HG03280 (cell line): ENCODE results near the gene TPCN2.

Experiments used
- ATAC-seq: cut with Tn5 transposase; IDR thresholded peaks from one replicate; pipeline ENCODE4 v1.9.1; 2021; ENCODE audit warnings: mild to moderate bottlenecking, moderate library complexity; ENCODE audit not compliant: unreplicated experiment

TPCN2 gene

GRCh38 chr11:69055598-69056516 is 7.1 kb downstream of the TPCN2 start:
- peak; percentile 70 for ATAC-seq

DNA sequence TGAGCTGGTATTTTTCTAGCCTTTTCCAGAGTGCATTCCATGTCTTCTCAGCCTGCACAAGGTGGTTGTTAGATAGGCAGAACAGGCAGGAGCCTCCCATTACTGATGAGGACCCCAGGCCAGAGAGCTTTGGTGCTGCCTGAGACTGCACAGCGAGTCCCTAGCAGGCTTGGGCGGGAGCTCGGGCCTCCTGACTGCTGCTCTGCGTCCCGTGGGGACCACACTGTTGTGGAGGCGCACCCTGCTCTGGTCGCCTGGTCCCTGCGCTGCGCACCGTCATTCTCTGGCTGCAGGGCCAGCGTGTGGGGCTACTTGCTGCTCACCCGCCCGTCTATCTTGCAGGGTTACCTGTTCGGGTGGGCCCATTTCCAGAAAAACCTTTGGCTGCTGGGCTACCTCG is 8.5 kb downstream of the TPCN2 start:
- no peak for ATAC-seq

GRCh38 chr11:69057801-69058200 is 9.1 kb downstream of the TPCN2 start:
- no peak for ATAC-seq

- ATAC-seq = no peak
Measured at GRCh38 chr11:69058511-69059270, 10.0 kb downstream of the TPCN2 start.

GRCh38 chr11:69059429-69059828 is 10.7 kb downstream of the TPCN2 start:
- ATAC-seq = no peak

- no peak for ATAC-seq
Measured at GRCh38 chr11:69059985-69060384, 11.3 kb downstream of the TPCN2 start.

DNA sequence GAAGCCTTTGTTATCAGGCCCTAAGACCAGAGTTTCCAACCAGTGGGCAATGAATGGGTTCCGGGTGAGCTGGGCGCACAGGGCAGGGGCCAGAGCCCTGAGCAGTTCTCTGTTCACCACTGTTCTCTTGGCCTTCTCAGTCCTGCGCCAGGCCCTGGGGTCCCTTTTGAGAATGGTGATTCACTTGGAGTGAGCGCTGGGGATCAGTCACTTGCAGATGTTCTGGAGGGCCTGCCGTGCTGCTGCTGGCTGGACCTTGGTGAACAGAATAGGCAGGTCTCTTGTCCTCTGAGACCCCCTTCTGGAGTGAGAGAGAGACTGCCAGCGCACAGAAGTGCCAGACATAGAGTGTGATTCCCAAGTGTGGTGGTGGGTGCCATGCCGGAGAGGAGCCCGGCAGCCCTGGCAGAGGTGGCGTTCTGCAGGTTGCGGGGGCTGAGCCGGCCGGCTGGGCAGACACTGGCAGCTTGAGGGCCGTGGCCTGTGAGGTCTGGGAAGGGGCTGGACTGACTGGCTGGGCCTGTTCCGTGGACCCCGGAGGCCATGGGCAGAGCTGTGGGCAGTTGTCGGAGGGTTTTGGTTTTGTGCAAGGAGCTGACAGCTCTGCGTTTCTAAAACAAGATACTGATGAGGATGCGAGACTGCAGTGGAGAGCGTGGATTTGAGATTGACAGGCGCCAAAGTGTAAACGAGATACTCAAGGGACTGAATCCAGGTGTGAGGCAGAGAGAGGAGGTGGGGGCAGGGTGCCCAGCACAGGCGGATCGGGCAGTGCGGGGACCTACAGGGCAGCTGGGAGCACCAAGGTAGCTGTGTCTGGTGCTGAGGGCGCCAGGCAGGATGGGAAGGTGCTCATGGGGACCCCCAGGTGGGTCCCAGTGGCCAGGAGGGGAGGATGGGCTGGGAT is 12.3 kb downstream of the TPCN2 start:
- no peak for ATAC-seq

- no peak for ATAC-seq
Measured at GRCh38 chr11:69061713-69062053, 13.0 kb downstream of the TPCN2 start.

DNA sequence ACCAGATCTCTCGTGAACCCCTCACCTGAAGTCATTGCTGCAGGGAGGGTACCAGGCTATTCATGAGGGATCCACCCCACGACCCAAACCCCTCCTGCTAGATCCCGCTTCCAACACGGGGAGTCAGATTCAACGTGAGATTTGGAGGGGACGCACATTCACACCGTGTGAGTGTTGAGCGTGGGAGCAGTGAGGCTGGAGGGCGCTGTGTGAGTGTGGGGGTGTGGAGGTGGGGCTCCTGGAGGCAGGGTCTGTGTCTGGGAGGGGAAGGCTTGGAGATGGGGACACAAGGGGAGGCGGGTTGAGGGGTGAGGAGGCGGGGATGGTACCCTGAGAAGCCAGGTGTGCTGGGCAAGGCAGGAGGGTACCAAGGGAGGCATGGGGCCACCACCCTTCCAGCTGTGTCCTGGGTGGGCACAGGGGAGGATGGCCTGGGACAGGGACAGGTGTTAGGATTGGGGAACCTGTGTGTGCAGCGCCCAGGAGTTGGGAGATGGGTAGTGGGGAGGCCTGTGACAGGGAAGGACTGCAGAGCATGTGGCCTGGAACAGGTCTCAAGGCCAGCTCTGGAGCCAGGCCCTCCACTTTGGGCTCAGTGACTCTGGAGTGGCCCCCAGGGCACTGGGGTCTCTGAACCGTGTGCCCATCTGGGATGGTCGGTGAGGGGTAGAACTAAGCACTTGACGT is 13.6 kb downstream of the TPCN2 start:
- no peak for ATAC-seq

DNA sequence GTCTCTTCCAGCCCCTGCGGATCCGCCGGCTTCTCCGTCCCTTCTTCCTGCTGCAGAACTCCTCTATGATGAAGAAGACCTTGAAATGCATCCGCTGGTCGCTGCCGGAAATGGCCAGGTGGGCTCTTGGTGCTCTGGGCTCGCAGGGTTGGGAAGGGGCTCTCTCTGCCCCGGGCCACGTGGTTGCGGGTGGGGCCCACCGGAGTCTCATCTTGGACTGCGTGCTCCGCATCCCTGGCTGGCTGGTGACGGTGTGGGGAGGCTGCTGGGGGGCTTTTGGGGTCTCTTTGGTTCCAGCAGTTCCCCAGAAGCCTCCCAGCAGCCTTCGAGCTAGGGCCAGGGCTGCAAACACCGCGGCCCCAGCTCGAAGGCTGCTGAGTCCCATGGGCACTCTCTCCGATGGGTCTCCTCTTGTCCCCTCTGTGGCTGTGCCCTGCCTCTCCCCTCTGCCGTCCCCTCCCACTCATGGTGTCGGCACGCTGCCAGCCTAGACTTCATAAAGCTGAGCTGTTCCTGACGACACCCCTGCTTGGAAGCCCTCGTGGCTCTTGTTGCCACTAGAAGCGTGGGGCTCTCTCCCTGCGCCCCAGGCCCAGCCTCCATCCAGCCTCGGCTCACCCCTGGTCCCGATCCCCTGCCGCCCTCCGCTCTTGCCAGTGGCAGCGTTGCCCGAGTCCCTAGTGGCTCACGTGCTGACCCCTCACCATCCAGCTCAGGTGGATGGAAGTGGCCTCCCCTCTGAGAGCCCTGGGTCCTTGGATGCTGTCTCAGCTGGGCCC is 14.3 kb downstream of the TPCN2 start:
- no peak for ATAC-seq

DNA sequence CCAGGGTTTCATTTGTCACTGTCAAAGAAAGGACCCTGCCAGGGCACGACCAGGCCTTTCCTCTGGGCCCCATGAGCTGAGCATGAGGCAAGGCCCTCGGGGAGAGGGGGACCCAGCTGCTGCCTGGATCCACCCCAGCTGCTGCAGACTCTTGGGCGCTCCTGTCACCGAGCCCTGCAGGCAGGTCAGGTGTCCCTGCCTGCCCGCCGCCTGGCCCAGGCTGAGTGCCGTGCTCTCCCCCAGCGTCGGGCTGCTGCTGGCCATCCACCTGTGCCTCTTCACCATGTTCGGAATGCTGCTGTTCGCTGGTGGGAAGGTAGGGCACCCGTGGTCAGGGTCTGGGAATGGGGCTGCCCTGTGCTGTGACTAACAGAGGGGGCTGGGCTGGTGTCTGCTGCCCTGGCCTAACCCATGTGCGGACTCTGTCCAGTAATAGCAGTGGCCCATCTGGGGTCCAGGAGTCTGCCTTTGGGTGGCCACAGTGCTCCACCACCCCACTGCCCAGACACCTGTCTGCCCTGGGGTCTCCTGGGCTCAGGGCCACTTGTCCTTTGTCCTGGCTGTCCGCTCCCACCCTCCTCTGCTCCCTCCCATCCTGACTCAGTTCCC is 15.0 kb downstream of the TPCN2 start:
- no peak for ATAC-seq

DNA sequence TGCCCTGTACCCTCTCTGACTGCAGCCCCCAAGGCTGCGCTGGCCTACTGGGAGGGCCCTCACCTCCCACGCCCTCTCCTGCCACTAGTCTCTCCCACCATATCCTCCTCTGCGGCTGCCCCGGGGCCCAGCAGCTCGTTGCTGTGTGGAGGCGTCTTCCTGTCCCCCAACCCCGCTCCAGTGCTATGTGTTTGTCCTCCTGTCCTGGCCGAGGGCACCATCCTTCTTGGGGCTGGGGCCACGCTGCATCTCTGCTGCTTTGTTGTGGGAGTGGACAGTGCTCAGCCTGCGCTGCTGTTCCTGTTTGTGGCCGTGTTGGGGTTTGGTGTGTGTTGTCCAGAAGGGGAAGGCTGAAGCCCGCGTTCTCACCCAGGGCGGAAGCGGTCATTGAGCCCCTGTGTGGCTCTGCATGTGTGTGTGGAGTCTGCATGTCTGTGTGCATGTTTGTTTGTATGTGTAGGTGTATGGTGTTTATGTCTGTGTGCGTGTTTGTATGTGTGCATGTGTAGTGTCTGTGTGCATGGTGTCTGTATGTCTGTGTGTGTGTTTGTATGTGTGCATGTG is 15.7 kb downstream of the TPCN2 start:
- no peak for ATAC-seq

GRCh38 chr11:69065147-69065710 is 16.5 kb downstream of the TPCN2 start:
- no peak for ATAC-seq

GRCh38 chr11:69066122-69067112 is 17.7 kb downstream of the TPCN2 start:
- no peak for ATAC-seq

DNA sequence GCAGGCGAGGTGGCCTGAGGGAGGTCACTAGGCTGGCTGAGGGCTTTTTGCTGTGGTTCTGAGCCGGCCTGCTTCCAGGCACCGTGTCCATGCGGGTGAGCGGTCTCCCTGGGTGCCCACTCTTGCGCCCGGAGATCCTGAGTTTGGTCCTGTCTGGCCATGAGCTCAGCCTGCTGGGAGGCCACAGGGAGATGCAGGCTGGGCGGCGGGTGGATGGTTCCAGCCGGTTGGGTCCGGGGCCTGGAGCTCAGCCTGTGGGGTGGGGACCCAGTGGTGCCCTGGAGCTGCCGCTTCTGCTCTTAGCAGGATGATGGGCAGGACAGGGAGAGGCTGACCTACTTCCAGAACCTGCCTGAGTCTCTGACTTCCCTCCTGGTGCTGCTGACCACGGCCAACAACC is 18.5 kb downstream of the TPCN2 start:
- ATAC-seq = no peak

GRCh38 chr11:69071086-69071800 is 22.5 kb downstream of the TPCN2 start:
- ATAC-seq = no peak

GRCh38 chr11:69071956-69072355 is 23.2 kb downstream of the TPCN2 start:
- ATAC-seq = no peak
